ENCODE measurements around the gene PPT2.

PPT2 gene

GRCh38 chr6:32153564-32154513 is at the start of gene PPT2:
PPT2 (plus strand) TSS chr6:32154141; CDS start chr6:32154595, 454 bp downstream.
- DNase-seq (ENCODE audit: low read depth in 2 of 2, low spot score in 1 of 2), result peak; percentile 39 to 69

- DNase-seq (ENCODE audit: low read depth in 2 of 2, low spot score in 1 of 2), result no peak
Observed at GRCh38 chr6:32105433-32105832, 48.5 kb upstream of the PPT2 start.

DNA sequence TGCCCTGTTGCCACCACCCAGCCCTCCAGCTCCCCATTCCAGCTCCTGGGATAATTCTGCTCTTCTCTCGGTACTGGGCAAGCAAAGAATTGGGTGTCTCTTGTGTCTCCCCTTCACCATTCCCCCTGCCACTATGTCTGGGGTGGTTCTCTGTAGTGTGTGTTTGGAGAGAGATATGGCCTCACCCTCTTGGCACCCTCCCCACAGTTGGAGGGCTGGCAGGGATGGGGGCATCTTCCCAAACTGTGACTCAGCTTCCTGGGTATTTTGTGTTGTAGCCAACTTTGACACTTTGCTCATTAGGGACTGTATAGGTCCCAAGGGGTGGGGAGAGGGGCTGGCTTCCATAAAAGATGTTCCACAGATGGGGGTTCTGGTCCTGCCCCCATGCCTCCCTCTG is 46.5 kb upstream of the PPT2 start:
- no peak for DNase-seq (ENCODE audit: low read depth in 2 of 2, low spot score in 1 of 2)

GRCh38 chr6:32108094-32108627 is 45.8 kb upstream of the PPT2 start:
- DNase-seq (ENCODE audit: low read depth in 2 of 2, low spot score in 1 of 2), result no peak

GRCh38 chr6:32108727-32109113 is 45.2 kb upstream of the PPT2 start:
- DNase-seq (ENCODE audit: low read depth in 2 of 2, low spot score in 1 of 2), result no peak

DNA sequence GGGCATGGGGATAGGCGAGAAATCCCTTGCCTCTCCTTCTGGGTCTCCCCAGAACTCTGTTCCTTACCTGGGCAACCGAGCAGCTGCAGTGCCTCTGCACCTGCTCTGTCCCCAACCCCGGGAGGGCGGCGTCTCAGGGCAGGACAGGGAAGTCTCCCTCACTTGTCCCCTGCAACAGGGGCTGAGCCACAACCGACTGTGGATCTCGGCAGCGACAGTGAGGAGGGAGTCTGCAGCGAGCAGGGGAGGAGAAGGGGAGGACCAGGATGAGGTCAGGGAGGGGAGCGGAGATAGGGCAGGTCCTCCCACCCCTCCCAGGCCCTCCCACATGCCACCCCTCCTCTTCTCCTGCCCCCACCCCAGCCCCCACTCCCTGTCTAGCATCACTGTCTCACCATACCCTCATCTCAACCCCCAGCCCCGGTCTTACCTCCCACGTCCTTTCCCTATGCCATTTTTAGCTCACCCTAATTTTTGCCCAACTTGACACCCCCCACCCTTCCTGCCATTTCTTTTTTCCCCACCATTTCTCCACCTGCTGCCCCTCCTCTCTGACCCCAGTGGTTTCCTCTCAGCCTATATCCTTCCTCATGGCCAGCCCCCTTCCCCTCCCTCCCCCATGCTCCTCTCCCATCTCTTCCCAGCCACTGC is 44.7 kb upstream of the PPT2 start, which contains the start of gene TNXB:
Gene TNXB (minus strand): TSS at position 225 of the 651 bp plus-strand sequence. CDS start 11,140 bp downstream, outside the sequence.
- no peak for DNase-seq (ENCODE audit: low read depth in 2 of 2, low spot score in 1 of 2)

DNA sequence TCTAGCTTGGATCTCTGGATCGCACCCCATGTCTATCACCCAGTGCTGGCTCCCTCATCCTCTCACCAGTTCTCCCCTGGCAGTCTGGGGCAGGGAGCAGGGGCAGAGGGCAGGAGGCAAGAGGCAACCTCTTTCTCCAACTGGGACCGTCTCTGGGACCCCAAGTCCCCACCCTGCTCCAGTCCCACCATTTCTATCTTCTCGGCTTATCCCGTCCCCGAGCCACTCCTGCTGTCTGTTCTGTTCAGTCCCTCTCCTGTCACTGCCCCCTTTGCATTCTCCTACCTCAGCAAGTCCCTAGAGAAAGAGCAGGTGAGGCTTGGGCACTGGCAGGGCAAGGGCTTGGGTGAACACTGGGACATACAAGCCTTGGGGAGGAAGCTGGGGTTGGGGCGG is 44.2 kb upstream of the PPT2 start:
- DNase-seq (ENCODE audit: low read depth in 2 of 2, low spot score in 1 of 2), result no peak

- no peak for DNase-seq (ENCODE audit: low read depth in 2 of 2, low spot score in 1 of 2)
Observed at GRCh38 chr6:32110632-32111031, 43.3 kb upstream of the PPT2 start.

DNA sequence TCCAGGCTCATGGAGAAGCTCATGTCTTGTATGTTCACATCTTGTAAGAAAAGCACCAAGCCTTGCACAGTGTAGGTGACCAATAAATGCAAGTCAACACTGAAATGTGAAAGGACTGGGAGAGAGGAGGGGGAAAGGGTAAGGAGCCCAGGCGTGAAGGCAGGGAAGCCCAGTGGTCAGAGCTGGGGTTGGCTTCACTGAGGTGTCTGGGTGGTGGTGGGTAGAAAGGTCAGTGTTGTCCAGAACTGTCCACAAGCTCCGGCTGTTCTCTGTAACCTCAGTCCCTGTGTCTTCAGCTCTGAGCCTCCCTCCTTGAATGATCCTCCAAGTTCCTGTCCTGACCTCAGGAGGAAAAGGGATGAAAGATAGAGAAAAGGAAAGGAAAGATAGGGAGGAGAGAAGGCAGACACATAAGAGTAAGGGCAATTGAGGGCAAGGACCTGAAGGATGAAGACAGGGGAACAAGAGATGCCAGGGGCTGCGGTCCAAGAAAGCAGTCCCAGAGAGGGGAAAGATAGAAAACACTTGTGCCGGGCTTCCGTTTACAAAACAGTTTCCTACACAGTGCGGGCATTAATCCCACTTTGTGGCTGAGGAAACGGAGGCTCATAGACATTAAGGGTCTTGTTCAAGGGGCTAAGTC is 42.4 kb upstream of the PPT2 start:
- DNase-seq (ENCODE audit: low read depth in 2 of 2, low spot score in 1 of 2), result no peak

GRCh38 chr6:32112431-32112980 is 41.4 kb upstream of the PPT2 start:
- DNase-seq (ENCODE audit: low read depth in 2 of 2, low spot score in 1 of 2), result no peak

GRCh38 chr6:32113386-32114352 is 40.3 kb upstream of the PPT2 start:
- DNase-seq (ENCODE audit: low read depth in 2 of 2, low spot score in 1 of 2), result no peak

- DNase-seq (ENCODE audit: low read depth in 2 of 2, low spot score in 1 of 2), result no peak
Observed at GRCh38 chr6:32114796-32115195, 39.1 kb upstream of the PPT2 start.

DNA sequence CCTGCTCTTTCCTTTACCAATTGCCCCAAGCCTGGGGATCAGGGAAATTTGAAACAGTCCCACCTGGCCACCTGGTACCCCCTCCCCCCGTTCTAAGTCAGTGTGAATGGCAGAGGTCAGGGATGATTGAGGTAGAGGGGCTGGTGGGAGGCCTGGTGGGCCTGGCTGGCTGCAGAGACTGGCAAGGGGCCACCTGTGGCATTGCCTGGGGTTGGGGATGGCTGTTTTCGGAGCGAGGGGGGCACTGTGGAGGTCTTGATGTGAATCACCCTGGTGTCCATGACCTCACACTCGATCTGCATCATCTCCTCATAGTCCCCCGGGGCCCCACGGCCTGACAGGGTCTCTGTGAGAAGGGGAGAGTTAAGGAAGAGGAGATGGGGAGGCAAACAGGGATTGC is 38.3 kb upstream of the PPT2 start:
- no peak for DNase-seq (ENCODE audit: low read depth in 2 of 2, low spot score in 1 of 2)

DNA sequence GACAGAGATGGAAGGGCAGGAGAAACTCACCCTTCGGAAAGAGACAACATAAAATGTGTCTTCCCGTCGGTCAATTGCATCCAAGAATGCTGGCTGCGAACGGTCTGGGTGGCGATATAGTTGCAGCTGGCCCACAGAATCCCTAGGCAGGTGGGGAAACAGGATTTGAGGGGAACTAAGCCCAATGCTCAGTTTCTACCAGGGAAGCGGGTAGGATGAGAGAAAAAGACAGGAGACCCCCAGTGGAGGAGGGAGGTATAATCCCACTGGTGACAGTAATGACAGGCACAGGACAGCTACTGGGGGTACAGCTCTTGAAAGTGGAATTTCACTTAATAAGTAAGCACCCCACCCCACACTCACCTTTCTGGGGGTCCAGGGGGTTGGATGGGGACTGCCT is 37.3 kb upstream of the PPT2 start:
- no peak for DNase-seq (ENCODE audit: low read depth in 2 of 2, low spot score in 1 of 2)

DNA sequence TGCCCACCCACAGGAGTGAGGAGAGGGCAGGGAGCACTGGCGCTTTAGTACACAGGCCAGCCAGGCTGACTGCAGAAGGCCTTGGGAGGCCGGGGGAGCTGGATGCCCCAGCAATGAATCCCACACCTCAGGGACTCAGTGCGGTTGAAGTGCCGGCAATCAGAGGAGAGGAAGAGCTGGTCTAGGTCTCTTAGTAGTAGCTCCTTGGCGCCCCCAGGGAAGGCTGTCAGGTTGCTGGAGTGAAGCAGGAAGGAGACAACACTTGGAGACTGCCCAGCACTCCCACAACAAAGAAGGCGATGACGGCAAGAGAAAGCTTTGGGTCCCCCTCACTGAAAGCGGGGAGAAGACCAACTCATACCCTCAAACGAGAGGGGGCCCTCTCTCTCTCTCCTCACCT is 36.5 kb upstream of the PPT2 start:
- no peak for DNase-seq (ENCODE audit: low read depth in 2 of 2, low spot score in 1 of 2)

GRCh38 chr6:32118782-32119628 is 34.9 kb upstream of the PPT2 start:
- peak in 1 of 2 donors; percentile 41 for DNase-seq (ENCODE audit: low read depth in 2 of 2, low spot score in 1 of 2)

GRCh38 chr6:32120573-32121059 is 33.3 kb upstream of the PPT2 start:
- DNase-seq (ENCODE audit: low read depth in 2 of 2, low spot score in 1 of 2), result no peak

- no peak for DNase-seq (ENCODE audit: low read depth in 2 of 2, low spot score in 1 of 2)
Observed at GRCh38 chr6:32123681-32124080, 30.3 kb upstream of the PPT2 start.

- DNase-seq (ENCODE audit: low read depth in 2 of 2, low spot score in 1 of 2), result no peak
Observed at GRCh38 chr6:32126880-32127279, 27.1 kb upstream of the PPT2 start.

All from stimulated activated CD8-positive, alpha-beta memory T cell treated with anti-CD3 and anti-CD28 coated beads, Interleukin-4, amount 100 ng/mL, for 1 hour (primary cell).